HCT116 (cell line): ENCODE results near the gene IYD. TPM values are rescaled to one million over a fixed set of nuclear protein-coding genes. Genes with fewer than 3 reads are reported as not detected.

Source experiments
- ATAC-seq: fragments of 200-7000 bp; cut with Tn5 transposase; 2 replicates; pipeline ENCODE4 v1.9.1; 2020; ENCODE audit warnings: mild to moderate bottlenecking, moderate library complexity
- BruUV-seq: library from RNA; stranded (reverse); fragments of 400-500 nt; replicated peaks from 2 replicates; lab custom pipeline; 2021; lab: Mats Ljungman, UMichigan
- CTCF ChIA-PET: fragments of 300-600 bp; sonication (Branson Sonifier 250); formaldehyde crosslinking; loops from one replicate; lab custom pipeline; 2021; ENCODE audit warnings: antibody characterized with exemption; lab: Charles Lee
- POLR2A ChIA-PET: fragments of 300-600, 350-600 bp; sonication (Branson Sonifier 250); formaldehyde crosslinking; loops from one replicate; lab custom pipeline; 2021; ENCODE audit warnings: antibody characterized with exemption; lab: Charles Lee
- RAD21 ChIA-PET, 2 experiments: fragments of 300-600 bp; sonication (Branson Sonifier 250); formaldehyde crosslinking; loops; one replicate each; lab custom pipeline; 2023; ENCODE audit warnings: low total read pairs in 2 of 2; ENCODE audit not compliant: uncharacterized antibody in 2 of 2, unreplicated experiment in 2 of 2, low non-redundant PET in 1 of 2; lab: Charles Lee
- DNase-seq: peaks from one replicate; pipeline ENCODE4 v3.0.0-alpha.2; 2010; ENCODE audit warnings: low read depth, low spot score
- H2AFZ ChIP-seq: fragments of 200-600 bp; shearing (Covaris generic), sonication (generic); 2 replicates; pipeline ENCODE4 v1.6.1; 2017; ENCODE audit warnings: low read depth, mixed run types, mixed read lengths, antibody characterized with exemption, low read length; ENCODE audit not compliant: poor library complexity, severe bottlenecking
- H3K27ac ChIP-seq: 2 replicates; pipeline ENCODE4 v1.5.1; 2012; ENCODE audit warnings: low read depth, low read length
- H3K27me3 ChIP-seq: fragments of 200-600 bp; sonication (generic); 2 replicates; pipeline ENCODE4 v1.6.1; 2016; ENCODE audit warnings: mixed run types, low read length, mixed read lengths; ENCODE audit not compliant: insufficient read depth
- H3K36me3 ChIP-seq, 2 experiments: fragments of 200-500 bp in 1 of 2; fragments of 200-600 bp in 1 of 2; sonication (Bioruptor generic) in 1 of 2; sonication (generic) in 1 of 2; 2 replicates each; pipeline versions ENCODE4 v1.5.1 to v1.6.1; 2014 to 2016; ENCODE audit warnings: low read length in 2 of 2, inconsistent platforms in 1 of 2, mixed read lengths in 1 of 2, mixed run types in 1 of 2; ENCODE audit not compliant: insufficient read depth in 2 of 2, control insufficient read depth in 1 of 2
- H3K4me1 ChIP-seq, 2 experiments: fragments of 200-600 bp in 1 of 2; sonication (generic) in 1 of 2; 2 replicates each; pipeline versions ENCODE4 v1.5.1 to v1.6.1; 2012 to 2017; ENCODE audit warnings: low read length in 2 of 2, inconsistent platforms in 1 of 2, mild to moderate bottlenecking in 1 of 2, mixed read lengths in 1 of 2, mixed run types in 1 of 2, moderate library complexity in 1 of 2; ENCODE audit not compliant: insufficient read depth in 2 of 2, control insufficient read depth in 1 of 2
- H3K4me2 ChIP-seq: fragments of 200-600 bp; sonication (generic); 2 replicates; pipeline ENCODE4 v1.6.1; 2017; ENCODE audit warnings: mixed run types, low read length, mixed read lengths
- H3K4me3 ChIP-seq, 2 experiments: fragments of 200-600 bp in 1 of 2; sonication (generic) in 1 of 2; replicated peaks in 1 of 2; 2 replicates each; pipeline ENCODE4 v1.5.1; 2011 to 2016; ENCODE audit warnings: low read length in 2 of 2, control low read depth in 1 of 2, low read depth in 1 of 2, mild to moderate bottlenecking in 1 of 2, mixed read lengths in 1 of 2, mixed run types in 1 of 2
- H3K79me2 ChIP-seq: fragments of 200-600 bp; sonication (generic); 2 replicates; pipeline ENCODE4 v1.6.1; 2017; ENCODE audit warnings: mild to moderate bottlenecking, mixed run types, low read length, moderate library complexity, mixed read lengths; ENCODE audit not compliant: insufficient read depth
- H3K9ac ChIP-seq: fragments of 200-600 bp; sonication (generic); 2 replicates; pipeline ENCODE4 v1.6.1; 2016; ENCODE audit warnings: low read length, mixed read lengths
- H3K9me2 ChIP-seq: fragments of 200-600 bp; sonication (generic), shearing (Covaris generic); 2 replicates; pipeline ENCODE4 v1.6.1; 2017; ENCODE audit warnings: mixed run types, mild to moderate bottlenecking, moderate library complexity; ENCODE audit not compliant: insufficient read depth
- H3K9me3 ChIP-seq, 2 experiments: fragments of 200-500 bp in 1 of 2; fragments of 200-600 bp in 1 of 2; sonication (Bioruptor generic) in 1 of 2; sonication (generic) in 1 of 2; 2 replicates each; pipeline ENCODE4 v1.6.1; 2014 to 2017; ENCODE audit warnings: low read length in 2 of 2, mixed read lengths in 2 of 2, inconsistent platforms in 1 of 2, low read depth in 1 of 2, mild to moderate bottlenecking in 1 of 2, mixed run types in 1 of 2, moderate library complexity in 1 of 2; ENCODE audit not compliant: control insufficient read depth in 1 of 2, insufficient read depth in 1 of 2
- H4K20me1 ChIP-seq: fragments of 200-600 bp; sonication (generic), shearing (Covaris generic); 2 replicates; pipeline ENCODE4 v1.6.1; 2017; ENCODE audit warnings: mixed run types, mild to moderate bottlenecking, moderate library complexity; ENCODE audit not compliant: insufficient read depth
- CEBPB ChIP-seq: IDR thresholded peaks from 2 replicates; pipeline ENCODE4 v1.6.1; 2012; ENCODE audit warnings: low read depth
- EGR1 ChIP-seq: IDR thresholded peaks from 2 replicates; pipeline ENCODE4 v1.6.1; 2012; ENCODE audit warnings: low read depth
- ELF1 ChIP-seq: IDR thresholded peaks from 2 replicates; pipeline ENCODE4 v1.6.1; 2012; ENCODE audit warnings: low read depth, borderline replicate concordance
- EZH2 ChIP-seq: fragments of 200-600 bp; sonication (generic); IDR thresholded peaks from 2 replicates; pipeline ENCODE4 v1.6.1; 2017; ENCODE audit warnings: antibody characterized with exemption, mixed run types
- EZH2phosphoT487 ChIP-seq: fragments of 200-600 bp; IDR thresholded peaks from 2 replicates; pipeline ENCODE4 v1.6.1; 2018; ENCODE audit warnings: antibody characterized with exemption, borderline replicate concordance
- JUND ChIP-seq: IDR thresholded peaks from 2 replicates; pipeline ENCODE4 v1.6.1; 2012
- RAD21 ChIP-seq: IDR thresholded peaks from 2 replicates; pipeline ENCODE4 v1.6.1; 2012; ENCODE audit warnings: low read depth, mild to moderate bottlenecking
- SIN3A ChIP-seq: IDR thresholded peaks from 2 replicates; pipeline ENCODE4 v1.6.1; 2012; ENCODE audit warnings: low read depth
- SP1 ChIP-seq: IDR thresholded peaks from 2 replicates; pipeline ENCODE4 v1.6.1; 2012; ENCODE audit warnings: low read depth
- SRF ChIP-seq: IDR thresholded peaks from 2 replicates; pipeline ENCODE4 v1.6.1; 2012; ENCODE audit warnings: low read depth
- TCF7L2 ChIP-seq: IDR thresholded peaks from 2 replicates; pipeline ENCODE4 v1.7.0; 2011; ENCODE audit warnings: borderline replicate concordance, inconsistent platforms; ENCODE audit not compliant: insufficient read depth, insufficient read length; ENCODE audit errors: extremely low read depth
- YY1 ChIP-seq: IDR thresholded peaks from 2 replicates; pipeline ENCODE4 v1.6.1; 2011; ENCODE audit warnings: low read length, low read depth, moderate library complexity, mild to moderate bottlenecking; ENCODE audit not compliant: insufficient replicate concordance; ENCODE audit errors: extremely low read depth
- ZNF274 ChIP-seq: fragments of 200-500 bp; sonication (Bioruptor generic); IDR thresholded peaks from 2 replicates; pipeline ENCODE4 v1.6.1; 2014; ENCODE audit warnings: mild to moderate bottlenecking, low read depth, low read length, inconsistent platforms
- intact Hi-C: fragments of 100-400 bp; cut with micrococcal nuclease; formaldehyde crosslinking; loops from 2 replicates; pipeline ENCODE4 v1.10.0; 2022
- total RNA-seq: library from RNA; stranded (reverse); gene quantifications from one replicate; pipeline ENCODE4 v1.2.1, GENCODE V29; 2021; ENCODE audit not compliant: unreplicated experiment
- TF ChIP-seq, protein P1 (sequence below), 3 experiments: fragments of 200-600 bp in 1 of 3; sonication (generic) in 1 of 3; IDR thresholded peaks in 2 of 3; conservative IDR thresholded peaks in 1 of 3; 2 replicates each; pipeline ENCODE4 v1.5.1; 2012 to 2017; ENCODE audit warnings: low read depth in 2 of 3, low read length in 2 of 3, antibody characterized with exemption in 1 of 3, borderline replicate concordance in 1 of 3, control low read depth in 1 of 3, mild to moderate bottlenecking in 1 of 3, mixed read lengths in 1 of 3, mixed run types in 1 of 3, moderate library complexity in 1 of 3; ENCODE audit not compliant: insufficient read depth in 1 of 3
- TF ChIP-seq, protein P2 (sequence below): IDR thresholded peaks from 2 replicates; pipeline ENCODE4 v1.6.1; 2011; ENCODE audit warnings: mild to moderate bottlenecking, low read length, moderate library complexity; ENCODE audit not compliant: insufficient replicate concordance; ENCODE audit errors: extremely low read depth
- TF ChIP-seq, protein P3 (sequence below): IDR thresholded peaks from 2 replicates; pipeline ENCODE4 v1.6.1; 2012; ENCODE audit warnings: low read depth
- TF ChIP-seq, protein P4 (sequence below): IDR thresholded peaks from 2 replicates; pipeline ENCODE4 v1.6.1; 2012
- TF ChIP-seq, protein P5 (sequence below): IDR thresholded peaks from 2 replicates; pipeline ENCODE4 v1.6.1; 2012

Gene IYD
- total RNA-seq, 1 experiment from 2014 or later = not detected

DNA sequence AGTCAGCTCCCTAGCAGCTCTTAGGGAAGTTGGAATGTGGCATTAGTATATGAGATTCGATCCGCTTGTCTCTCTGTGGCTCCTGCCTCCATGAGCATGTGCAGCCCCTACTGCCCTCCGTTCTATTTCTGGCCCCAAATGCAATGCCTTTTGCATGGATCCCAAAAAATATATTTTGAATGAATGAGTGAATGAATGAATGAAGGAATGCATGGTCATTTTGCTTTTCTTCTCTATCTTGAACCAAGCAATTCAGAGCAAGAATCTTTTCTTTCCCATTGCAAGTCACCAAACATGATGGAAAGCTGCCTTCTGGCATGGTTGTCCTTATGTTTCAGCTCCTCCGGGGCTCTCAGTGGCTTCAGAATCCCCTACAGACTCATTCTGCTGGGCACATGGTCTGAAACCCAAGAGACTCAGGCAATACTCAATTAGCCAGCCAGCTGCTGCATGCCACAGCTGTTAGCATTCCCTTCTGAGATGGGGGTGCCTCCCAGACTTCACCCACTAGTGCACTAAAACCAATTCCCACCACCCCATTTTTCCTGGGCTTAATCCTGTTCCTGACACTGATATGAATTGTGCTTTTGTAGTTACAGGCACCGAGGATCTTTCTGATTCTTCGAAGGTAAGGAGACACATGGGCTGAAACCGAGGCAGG is 2.6 kb upstream of the IYD start (continued):
- TF ChIP-seq, protein P1, sequence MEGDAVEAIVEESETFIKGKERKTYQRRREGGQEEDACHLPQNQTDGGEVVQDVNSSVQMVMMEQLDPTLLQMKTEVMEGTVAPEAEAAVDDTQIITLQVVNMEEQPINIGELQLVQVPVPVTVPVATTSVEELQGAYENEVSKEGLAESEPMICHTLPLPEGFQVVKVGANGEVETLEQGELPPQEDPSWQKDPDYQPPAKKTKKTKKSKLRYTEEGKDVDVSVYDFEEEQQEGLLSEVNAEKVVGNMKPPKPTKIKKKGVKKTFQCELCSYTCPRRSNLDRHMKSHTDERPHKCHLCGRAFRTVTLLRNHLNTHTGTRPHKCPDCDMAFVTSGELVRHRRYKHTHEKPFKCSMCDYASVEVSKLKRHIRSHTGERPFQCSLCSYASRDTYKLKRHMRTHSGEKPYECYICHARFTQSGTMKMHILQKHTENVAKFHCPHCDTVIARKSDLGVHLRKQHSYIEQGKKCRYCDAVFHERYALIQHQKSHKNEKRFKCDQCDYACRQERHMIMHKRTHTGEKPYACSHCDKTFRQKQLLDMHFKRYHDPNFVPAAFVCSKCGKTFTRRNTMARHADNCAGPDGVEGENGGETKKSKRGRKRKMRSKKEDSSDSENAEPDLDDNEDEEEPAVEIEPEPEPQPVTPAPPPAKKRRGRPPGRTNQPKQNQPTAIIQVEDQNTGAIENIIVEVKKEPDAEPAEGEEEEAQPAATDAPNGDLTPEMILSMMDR (IDR thresholded peaks at IDR 0.05 in 2 of 3, conservative IDR thresholded peaks at IDR 0.05 in 1 of 3; ENCODE audit: borderline replicate concordance in 1 of 3, insufficient read depth in 1 of 3, low read depth in 2 of 3, low read length in 2 of 3) = no peak
- TF ChIP-seq CEBPB (no peak), ELF1 (no peak), EGR1 (no peak), RAD21 (no peak)

DNA sequence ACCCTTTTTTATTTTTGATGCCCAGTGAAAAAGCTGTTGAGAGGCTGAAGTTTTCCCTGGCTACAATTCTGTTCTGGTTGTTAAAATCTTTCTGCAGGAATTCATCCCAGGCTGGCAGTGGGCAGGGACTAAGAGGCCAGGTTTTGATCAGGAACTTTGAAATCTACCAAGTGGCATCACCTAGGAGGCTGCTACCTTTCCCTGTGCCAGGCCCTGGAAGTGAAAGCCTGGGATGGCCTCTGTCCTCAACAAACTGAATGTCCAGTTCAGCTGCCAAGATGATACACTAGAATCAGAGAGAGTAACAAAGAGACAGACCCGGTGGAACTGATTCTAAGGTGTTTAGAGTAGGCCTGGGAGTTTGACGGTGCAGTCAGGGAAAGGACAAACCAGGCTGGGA is 596 bp downstream of the IYD start:
- Histone ChIP-seq H3K4me3 (no peak overlapping the region), H3K4me1 (no peaks in the 10 kb centered on the region), H4K20me1 (no peaks in the 10 kb centered on the region), H3K27me3 (no peaks in the 10 kb centered on the region), H3K9me3 (no peaks in the 10 kb centered on the region), H3K27ac (no peak overlapping the region), H3K36me3 (no peaks in the 10 kb centered on the region), H3K79me2 (no peaks in the 10 kb centered on the region), H3K9me2 (no peaks in the 10 kb centered on the region), H2AFZ (no peak overlapping the region), H3K4me2 (no peak overlapping the region), H3K9ac (no peak overlapping the region)
- DNase-seq = no peak
- ChIA-PET RAD21 (no interaction called here), CTCF (no interaction called here), POLR2A (no interaction called here)
- BruUV-seq = no TSS peak
- intact Hi-C loops = no loop called here
- no peak for ATAC-seq
- TF ChIP-seq, protein P2, sequence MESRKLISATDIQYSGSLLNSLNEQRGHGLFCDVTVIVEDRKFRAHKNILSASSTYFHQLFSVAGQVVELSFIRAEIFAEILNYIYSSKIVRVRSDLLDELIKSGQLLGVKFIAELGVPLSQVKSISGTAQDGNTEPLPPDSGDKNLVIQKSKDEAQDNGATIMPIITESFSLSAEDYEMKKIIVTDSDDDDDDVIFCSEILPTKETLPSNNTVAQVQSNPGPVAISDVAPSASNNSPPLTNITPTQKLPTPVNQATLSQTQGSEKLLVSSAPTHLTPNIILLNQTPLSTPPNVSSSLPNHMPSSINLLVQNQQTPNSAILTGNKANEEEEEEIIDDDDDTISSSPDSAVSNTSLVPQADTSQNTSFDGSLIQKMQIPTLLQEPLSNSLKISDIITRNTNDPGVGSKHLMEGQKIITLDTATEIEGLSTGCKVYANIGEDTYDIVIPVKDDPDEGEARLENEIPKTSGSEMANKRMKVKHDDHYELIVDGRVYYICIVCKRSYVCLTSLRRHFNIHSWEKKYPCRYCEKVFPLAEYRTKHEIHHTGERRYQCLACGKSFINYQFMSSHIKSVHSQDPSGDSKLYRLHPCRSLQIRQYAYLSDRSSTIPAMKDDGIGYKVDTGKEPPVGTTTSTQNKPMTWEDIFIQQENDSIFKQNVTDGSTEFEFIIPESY = no peak
- TF ChIP-seq, protein P3, sequence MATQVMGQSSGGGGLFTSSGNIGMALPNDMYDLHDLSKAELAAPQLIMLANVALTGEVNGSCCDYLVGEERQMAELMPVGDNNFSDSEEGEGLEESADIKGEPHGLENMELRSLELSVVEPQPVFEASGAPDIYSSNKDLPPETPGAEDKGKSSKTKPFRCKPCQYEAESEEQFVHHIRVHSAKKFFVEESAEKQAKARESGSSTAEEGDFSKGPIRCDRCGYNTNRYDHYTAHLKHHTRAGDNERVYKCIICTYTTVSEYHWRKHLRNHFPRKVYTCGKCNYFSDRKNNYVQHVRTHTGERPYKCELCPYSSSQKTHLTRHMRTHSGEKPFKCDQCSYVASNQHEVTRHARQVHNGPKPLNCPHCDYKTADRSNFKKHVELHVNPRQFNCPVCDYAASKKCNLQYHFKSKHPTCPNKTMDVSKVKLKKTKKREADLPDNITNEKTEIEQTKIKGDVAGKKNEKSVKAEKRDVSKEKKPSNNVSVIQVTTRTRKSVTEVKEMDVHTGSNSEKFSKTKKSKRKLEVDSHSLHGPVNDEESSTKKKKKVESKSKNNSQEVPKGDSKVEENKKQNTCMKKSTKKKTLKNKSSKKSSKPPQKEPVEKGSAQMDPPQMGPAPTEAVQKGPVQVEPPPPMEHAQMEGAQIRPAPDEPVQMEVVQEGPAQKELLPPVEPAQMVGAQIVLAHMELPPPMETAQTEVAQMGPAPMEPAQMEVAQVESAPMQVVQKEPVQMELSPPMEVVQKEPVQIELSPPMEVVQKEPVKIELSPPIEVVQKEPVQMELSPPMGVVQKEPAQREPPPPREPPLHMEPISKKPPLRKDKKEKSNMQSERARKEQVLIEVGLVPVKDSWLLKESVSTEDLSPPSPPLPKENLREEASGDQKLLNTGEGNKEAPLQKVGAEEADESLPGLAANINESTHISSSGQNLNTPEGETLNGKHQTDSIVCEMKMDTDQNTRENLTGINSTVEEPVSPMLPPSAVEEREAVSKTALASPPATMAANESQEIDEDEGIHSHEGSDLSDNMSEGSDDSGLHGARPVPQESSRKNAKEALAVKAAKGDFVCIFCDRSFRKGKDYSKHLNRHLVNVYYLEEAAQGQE = no peak
- TF ChIP-seq SP1 (no peak), EZH2phosphoT487 (no peak), TCF7L2 (no peak), ZNF274 (no peak), EZH2 (no peak), JUND (no peak), ELF1 (no peak), SIN3A (no peak), SRF (no peak), YY1 (no peak)
- TF ChIP-seq, protein P4, sequence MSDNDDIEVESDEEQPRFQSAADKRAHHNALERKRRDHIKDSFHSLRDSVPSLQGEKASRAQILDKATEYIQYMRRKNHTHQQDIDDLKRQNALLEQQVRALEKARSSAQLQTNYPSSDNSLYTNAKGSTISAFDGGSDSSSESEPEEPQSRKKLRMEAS = no peak
- TF ChIP-seq, protein P5, sequence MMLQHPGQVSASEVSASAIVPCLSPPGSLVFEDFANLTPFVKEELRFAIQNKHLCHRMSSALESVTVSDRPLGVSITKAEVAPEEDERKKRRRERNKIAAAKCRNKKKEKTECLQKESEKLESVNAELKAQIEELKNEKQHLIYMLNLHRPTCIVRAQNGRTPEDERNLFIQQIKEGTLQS = no peak
